ENCODE measurements around the gene FKBP5. TPM values are rescaled to one million over a fixed set of nuclear protein-coding genes. Genes with fewer than 3 reads are reported as not detected.

The FKBP5 gene
- total RNA-seq, 1 donor from 2014 or later, result 6.8 TPM

DNA sequence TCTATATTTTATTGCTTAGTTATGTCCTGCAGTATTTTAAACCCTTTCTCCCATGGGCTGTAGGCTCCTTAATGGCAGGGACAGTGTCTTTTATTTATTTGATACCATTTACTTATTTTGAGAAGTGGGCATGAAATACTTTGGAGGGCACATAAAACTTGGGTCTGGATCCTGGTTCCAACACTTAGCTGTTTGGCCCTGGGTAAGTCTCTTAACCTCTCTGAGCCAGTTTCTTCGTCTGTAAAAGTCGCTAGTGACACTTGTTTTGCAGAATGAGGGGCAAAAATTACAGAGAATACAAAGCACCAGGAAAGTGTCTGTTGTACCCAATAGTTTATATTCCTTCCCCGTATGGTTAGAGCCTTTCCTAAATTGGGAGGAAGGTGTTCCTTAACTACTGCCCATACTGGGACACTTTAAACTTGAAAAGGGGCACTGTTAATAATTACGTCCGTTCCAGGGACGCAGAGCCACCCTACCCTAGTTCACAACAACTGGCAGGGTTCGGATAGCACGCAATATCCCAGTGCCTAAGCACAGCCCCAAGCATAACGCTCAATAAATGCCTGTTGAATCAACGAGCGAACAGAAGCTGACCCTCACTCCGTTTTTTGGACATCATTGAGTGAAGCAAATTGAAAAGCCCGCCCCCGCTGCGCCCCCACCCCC is 42.2 kb upstream of the FKBP5 start:
- H3K9ac ChIP-seq (ENCODE audit: low read depth in 1 of 3, low read length in 3 of 3), result peak overlapping the region in 2 of 3 donors; percentile 47 to 52
- peak overlapping the region; percentile 98 for H3K27ac ChIP-seq (ENCODE audit: low read depth, low read length)
- no peaks in the 10 kb centered on the region for H3K36me3 ChIP-seq (ENCODE audit: control insufficient read depth in 3 of 3, insufficient read depth in 3 of 3, low read length in 3 of 3)
- peak overlapping the region; percentile 60 to 85 (median 65) for H3K4me3 ChIP-seq (ENCODE audit: low read length in 3 of 3)
- no peaks in the 10 kb centered on the region for H3K27me3 ChIP-seq (ENCODE audit: control insufficient read depth in 3 of 3, insufficient read depth in 3 of 3, low read length in 3 of 3)
- H3K4me1 ChIP-seq (ENCODE audit: control insufficient read depth in 3 of 3, insufficient read depth in 3 of 3, low read length in 3 of 3), result peaks cover 59 to 76% (median 59%) of the 10 kb centered on the region in 3 donors
- no peaks in the 10 kb centered on the region for H3K9me3 ChIP-seq (ENCODE audit: control insufficient read depth in 3 of 3, low read length in 3 of 3)

DNA sequence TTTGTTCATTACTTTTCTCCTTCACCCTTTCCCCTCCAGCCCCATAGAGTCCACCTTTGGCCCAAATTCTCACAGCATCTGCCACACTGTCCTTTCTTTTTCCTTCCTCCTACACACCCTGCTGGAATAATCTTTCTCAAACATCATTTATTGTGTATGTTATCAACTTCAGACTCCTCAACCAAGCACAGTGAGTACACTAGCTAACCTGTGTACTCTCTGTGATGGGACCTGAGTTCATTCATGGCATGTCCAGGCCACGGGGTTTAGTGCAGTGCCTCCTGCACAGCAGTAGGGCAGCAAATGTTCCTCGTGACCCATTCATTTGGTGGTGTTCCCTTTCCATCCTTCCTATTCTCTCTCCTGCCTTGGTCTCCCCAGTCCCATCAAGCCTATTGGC is 41.0 kb upstream of the FKBP5 start:
- Histone ChIP-seq H3K4me1 (ENCODE audit: control insufficient read depth in 3 of 3, insufficient read depth in 3 of 3, low read length in 3 of 3) (peaks cover 70 to 77% (median 71%) of the 10 kb centered on the region in 3 donors), H3K4me3 (ENCODE audit: low read length in 3 of 3) (no peak overlapping the region)

DNA sequence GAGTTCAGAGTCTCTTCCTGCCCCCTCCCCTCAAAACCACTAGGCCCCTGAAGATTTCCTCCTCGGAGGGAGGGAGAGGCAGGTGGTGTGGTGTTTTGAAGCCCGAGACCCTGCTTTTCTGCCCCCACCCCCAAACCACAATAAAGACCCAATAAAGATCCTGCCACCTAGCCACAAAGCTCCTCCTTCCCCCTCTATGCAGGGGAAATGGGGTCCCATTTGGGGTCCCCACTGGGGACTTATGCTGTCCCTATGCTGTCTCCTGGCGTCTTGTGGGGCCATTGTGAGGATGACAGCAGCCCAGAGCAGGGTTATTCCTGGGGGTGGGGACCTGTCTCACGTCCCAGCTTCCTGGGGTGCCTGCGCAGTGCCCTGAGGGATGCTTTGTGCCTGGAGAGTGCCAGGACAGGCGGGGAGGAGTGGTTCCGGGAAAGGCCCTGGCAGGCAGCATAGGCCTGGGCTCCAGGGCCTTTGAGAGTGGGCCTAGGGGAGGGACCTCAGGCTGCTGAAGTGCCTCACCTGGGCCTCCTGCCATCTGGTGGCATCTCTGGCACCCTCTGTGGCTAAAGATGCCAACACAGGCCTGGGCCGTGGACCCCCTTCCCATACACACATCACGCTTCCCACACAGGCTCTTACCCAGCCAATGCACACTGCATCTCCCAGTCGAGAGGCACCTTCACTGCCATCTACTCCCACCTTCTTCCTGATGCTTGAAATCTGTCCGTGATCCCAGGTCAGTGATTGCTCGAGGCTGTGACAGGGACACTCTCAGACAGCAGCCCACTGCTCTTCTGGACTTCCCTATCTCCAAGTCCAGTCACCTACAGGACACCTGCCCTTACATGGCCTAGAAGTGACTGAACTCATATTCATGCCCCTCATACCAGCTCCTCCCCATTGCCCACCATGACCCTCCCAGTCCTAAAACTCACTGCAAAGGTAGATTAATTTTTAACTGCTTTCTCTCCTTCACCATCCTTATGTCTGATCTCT is 40.3 kb upstream of the FKBP5 start:
- no peaks in the 10 kb centered on the region for H3K27me3 ChIP-seq (ENCODE audit: control insufficient read depth in 3 of 3, insufficient read depth in 3 of 3, low read length in 3 of 3)
- H3K4me1 ChIP-seq (ENCODE audit: control insufficient read depth in 3 of 3, insufficient read depth in 3 of 3, low read length in 3 of 3), result peaks cover 70 to 85% (median 75%) of the 10 kb centered on the region in 3 donors
- H3K4me3 ChIP-seq (ENCODE audit: low read length in 3 of 3), result peak overlapping the region; percentile 75 to 91 (median 87)

More for the DNA sequence above, 41.0 kb upstream of the FKBP5 start:
- Histone ChIP-seq H3K27ac (ENCODE audit: low read depth, low read length) (peak overlapping the region; percentile 98), H3K9ac (ENCODE audit: low read depth in 1 of 3, low read length in 3 of 3) (peak overlapping the region in 1 of 3 donors; percentile 94), H3K36me3 (ENCODE audit: control insufficient read depth in 3 of 3, insufficient read depth in 3 of 3, low read length in 3 of 3) (no peaks in the 10 kb centered on the region), H3K27me3 (ENCODE audit: control insufficient read depth in 3 of 3, insufficient read depth in 3 of 3, low read length in 3 of 3) (no peaks in the 10 kb centered on the region), H3K9me3 (ENCODE audit: control insufficient read depth in 3 of 3, low read length in 3 of 3) (no peaks in the 10 kb centered on the region)

DNA sequence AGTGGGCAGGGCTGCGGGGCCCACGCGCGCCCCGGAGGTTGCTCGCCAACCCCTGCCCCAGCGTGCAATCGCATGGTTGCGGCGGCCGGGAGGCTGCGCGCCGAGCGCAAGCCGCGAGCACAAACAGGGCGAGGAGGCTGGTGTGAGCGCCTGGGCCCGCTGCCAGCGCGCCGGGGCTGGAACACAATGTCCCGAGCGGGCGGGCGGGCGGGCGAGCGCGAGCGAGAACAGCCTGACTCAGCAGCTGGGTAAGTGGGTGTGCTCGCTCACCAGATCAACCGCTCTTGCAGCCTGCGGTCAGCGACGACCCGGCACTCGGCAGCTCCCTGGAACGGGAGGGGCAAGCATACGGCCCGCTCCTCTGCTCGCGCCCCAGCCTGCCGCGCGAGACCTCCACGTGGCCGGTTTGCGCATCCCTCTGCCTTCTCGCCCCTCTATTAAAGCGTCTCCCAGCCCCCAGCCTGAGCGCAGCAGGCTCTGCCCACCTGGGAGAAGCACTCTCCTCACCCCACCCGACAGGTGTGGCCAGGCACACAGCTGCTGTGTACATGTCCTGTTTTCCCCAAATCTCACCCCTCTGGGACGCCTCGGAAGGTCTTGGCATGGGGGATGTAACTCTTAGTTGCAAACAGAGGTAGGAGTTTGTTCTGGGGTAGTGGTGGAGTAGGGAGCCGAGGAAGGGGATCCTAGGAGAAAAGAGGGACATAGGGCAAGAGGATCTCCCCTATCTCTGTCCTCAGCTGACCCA is 39.4 kb upstream of the FKBP5 start:
- Histone ChIP-seq H3K36me3 (ENCODE audit: control insufficient read depth in 3 of 3, insufficient read depth in 3 of 3, low read length in 3 of 3) (no peaks in the 10 kb centered on the region), H3K9me3 (ENCODE audit: control insufficient read depth in 3 of 3, low read length in 3 of 3) (no peaks in the 10 kb centered on the region), H3K27ac (ENCODE audit: low read depth, low read length) (peak overlapping the region; percentile 98), H3K27me3 (ENCODE audit: control insufficient read depth in 3 of 3, insufficient read depth in 3 of 3, low read length in 3 of 3) (no peaks in the 10 kb centered on the region), H3K9ac (ENCODE audit: low read depth in 1 of 3, low read length in 3 of 3) (peak overlapping the region; percentile 91 to 94 (median 94)), H3K4me1 (ENCODE audit: control insufficient read depth in 3 of 3, insufficient read depth in 3 of 3, low read length in 3 of 3) (peaks cover 66 to 85% (median 70%) of the 10 kb centered on the region in 3 donors), H3K4me3 (ENCODE audit: low read length in 3 of 3) (peak overlapping the region; percentile 75 to 91 (median 87))

More for the DNA sequence above, 40.3 kb upstream of the FKBP5 start:
- peak overlapping the region; percentile 98 for H3K27ac ChIP-seq (ENCODE audit: low read depth, low read length)
- H3K36me3 ChIP-seq (ENCODE audit: control insufficient read depth in 3 of 3, insufficient read depth in 3 of 3, low read length in 3 of 3), result no peaks in the 10 kb centered on the region
- no peaks in the 10 kb centered on the region for H3K9me3 ChIP-seq (ENCODE audit: control insufficient read depth in 3 of 3, low read length in 3 of 3)
- peak overlapping the region; percentile 85 to 94 (median 94) for H3K9ac ChIP-seq (ENCODE audit: low read depth in 1 of 3, low read length in 3 of 3)

- peak overlapping the region; percentile 98 for H3K27ac ChIP-seq (ENCODE audit: low read depth, low read length)
- H3K9ac ChIP-seq (ENCODE audit: low read depth in 1 of 3, low read length in 3 of 3), result peak overlapping the region; percentile 89 to 94 (median 91)
- peak overlapping the region; percentile 72 to 91 (median 87) for H3K4me3 ChIP-seq (ENCODE audit: low read length in 3 of 3)
- no peaks in the 10 kb centered on the region for H3K9me3 ChIP-seq (ENCODE audit: control insufficient read depth in 3 of 3, low read length in 3 of 3)
- peaks cover 63 to 82% (median 67%) of the 10 kb centered on the region in 3 donors for H3K4me1 ChIP-seq (ENCODE audit: control insufficient read depth in 3 of 3, insufficient read depth in 3 of 3, low read length in 3 of 3)
- H3K36me3 ChIP-seq (ENCODE audit: control insufficient read depth in 3 of 3, insufficient read depth in 3 of 3, low read length in 3 of 3), result no peaks in the 10 kb centered on the region
- no peaks in the 10 kb centered on the region for H3K27me3 ChIP-seq (ENCODE audit: control insufficient read depth in 3 of 3, insufficient read depth in 3 of 3, low read length in 3 of 3)
Observed at GRCh38 chr6:35727231-35727934, 38.7 kb upstream of the FKBP5 start.

DNA sequence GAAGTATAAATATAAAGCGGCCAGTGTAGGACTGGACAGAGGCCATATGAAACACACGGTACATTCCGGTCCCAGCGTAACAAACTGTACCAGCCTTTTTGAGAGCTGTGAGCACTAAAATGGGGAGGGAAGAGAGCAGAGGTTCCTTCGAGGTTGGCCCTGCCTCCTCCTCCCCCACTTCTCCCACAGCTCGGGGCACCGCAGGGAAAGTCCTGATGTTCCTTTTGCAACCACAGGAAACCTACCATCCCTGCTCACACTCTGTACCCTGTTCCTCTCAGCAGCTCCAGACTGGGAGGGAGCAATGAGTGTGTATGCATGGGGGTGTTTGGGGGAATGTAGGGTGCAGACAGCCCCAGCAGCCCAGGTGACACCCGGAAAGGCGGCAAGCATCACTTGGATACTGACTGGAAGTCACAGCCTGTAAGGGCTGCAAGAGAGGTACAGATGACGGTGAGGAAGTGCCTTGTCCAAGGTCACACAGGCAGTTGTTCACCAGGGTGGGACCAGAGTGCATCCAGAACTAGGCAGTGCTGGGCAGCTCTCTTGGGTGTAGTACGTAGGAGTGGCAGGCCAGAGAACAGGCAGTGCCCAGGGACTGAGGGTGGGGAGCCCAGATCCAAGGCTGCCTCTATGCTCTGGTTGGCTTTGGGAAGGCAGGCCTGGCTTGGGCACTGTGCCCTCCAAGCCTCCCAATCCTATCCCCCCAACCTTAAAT is 37.2 kb upstream of the FKBP5 start:
- no peaks in the 10 kb centered on the region for H3K36me3 ChIP-seq (ENCODE audit: control insufficient read depth in 3 of 3, insufficient read depth in 3 of 3, low read length in 3 of 3)
- no peaks in the 10 kb centered on the region for H3K9me3 ChIP-seq (ENCODE audit: control insufficient read depth in 3 of 3, low read length in 3 of 3)
- peak overlapping the region; percentile 48 to 56 (median 53) for H3K4me3 ChIP-seq (ENCODE audit: low read length in 3 of 3)
- H3K27me3 ChIP-seq (ENCODE audit: control insufficient read depth in 3 of 3, insufficient read depth in 3 of 3, low read length in 3 of 3), result no peaks in the 10 kb centered on the region
- H3K9ac ChIP-seq (ENCODE audit: low read depth in 1 of 3, low read length in 3 of 3), result peak overlapping the region; percentile 57 to 69 (median 57)
- peaks cover 63 to 82% (median 66%) of the 10 kb centered on the region in 3 donors for H3K4me1 ChIP-seq (ENCODE audit: control insufficient read depth in 3 of 3, insufficient read depth in 3 of 3, low read length in 3 of 3)
- H3K27ac ChIP-seq (ENCODE audit: low read depth, low read length), result peak overlapping the region; percentile 98

DNA sequence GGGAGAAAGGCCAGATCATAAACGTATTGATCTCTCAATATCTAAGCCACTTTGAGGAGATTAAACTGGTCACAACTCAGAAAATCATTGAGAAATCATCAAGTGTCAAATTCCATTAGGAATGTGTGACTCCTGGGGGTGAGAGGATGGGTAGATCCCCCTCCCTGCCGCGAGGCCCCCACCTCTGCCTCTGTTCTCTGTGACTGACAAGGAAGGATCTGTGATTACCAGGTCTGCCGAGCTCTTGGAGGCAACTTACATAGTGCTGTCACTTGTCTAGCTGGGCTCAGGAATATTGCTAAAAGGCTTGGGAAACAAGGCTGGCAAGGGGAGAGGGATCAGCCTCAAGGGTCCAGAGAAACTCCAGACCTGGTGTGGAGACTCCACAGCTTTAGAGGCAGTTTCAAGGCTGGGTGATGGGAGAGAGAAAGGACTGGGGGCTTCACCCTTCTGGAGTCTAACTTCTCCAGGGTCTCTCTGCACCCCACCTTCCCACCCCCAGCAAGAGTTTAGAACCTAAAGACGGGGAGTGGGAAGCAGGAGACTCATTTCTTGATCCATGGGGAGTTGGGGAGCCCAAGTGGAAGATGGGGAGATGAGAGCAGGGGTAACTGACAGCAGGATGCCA is 36.5 kb upstream of the FKBP5 start:
- peak overlapping the region; percentile 98 for H3K27ac ChIP-seq (ENCODE audit: low read depth, low read length)
- no peaks in the 10 kb centered on the region for H3K9me3 ChIP-seq (ENCODE audit: control insufficient read depth in 3 of 3, low read length in 3 of 3)
- H3K27me3 ChIP-seq (ENCODE audit: control insufficient read depth in 3 of 3, insufficient read depth in 3 of 3, low read length in 3 of 3), result no peaks in the 10 kb centered on the region
- peak overlapping the region in 1 of 3 donors; percentile 53 for H3K4me3 ChIP-seq (ENCODE audit: low read length in 3 of 3)
- H3K4me1 ChIP-seq (ENCODE audit: control insufficient read depth in 3 of 3, insufficient read depth in 3 of 3, low read length in 3 of 3), result peaks cover 65 to 82% (median 71%) of the 10 kb centered on the region in 3 donors
- no peaks in the 10 kb centered on the region for H3K36me3 ChIP-seq (ENCODE audit: control insufficient read depth in 3 of 3, insufficient read depth in 3 of 3, low read length in 3 of 3)
- H3K9ac ChIP-seq (ENCODE audit: low read depth in 1 of 3, low read length in 3 of 3), result peak overlapping the region; percentile 57 to 69 (median 57)

DNA sequence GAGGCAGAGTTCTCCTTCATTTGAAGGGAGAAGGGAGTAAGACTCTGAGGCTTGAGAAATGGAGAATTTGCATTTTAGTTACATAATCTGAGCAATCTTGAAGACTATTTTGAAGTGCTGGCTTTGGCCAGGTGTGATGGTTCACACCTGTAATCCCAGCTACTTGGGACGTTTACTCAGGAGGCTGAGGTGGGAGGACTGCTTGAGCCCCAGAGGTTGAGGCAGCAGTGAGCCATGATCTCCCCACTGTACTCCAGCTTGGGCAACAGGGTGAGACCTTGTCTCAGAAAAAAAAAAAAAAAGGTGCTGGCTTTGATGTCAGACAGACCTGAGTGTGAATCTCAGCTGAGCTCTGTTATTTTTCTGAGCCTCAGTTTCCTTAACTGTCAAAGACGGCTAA is 35.8 kb upstream of the FKBP5 start:
- peaks cover 68 to 85% (median 74%) of the 10 kb centered on the region in 3 donors for H3K4me1 ChIP-seq (ENCODE audit: control insufficient read depth in 3 of 3, insufficient read depth in 3 of 3, low read length in 3 of 3)
- no peak overlapping the region for H3K9ac ChIP-seq (ENCODE audit: low read depth in 1 of 3, low read length in 3 of 3)
- no peaks in the 10 kb centered on the region for H3K36me3 ChIP-seq (ENCODE audit: control insufficient read depth in 3 of 3, insufficient read depth in 3 of 3, low read length in 3 of 3)
- H3K9me3 ChIP-seq (ENCODE audit: control insufficient read depth in 3 of 3, low read length in 3 of 3), result no peaks in the 10 kb centered on the region
- H3K27me3 ChIP-seq (ENCODE audit: control insufficient read depth in 3 of 3, insufficient read depth in 3 of 3, low read length in 3 of 3), result no peaks in the 10 kb centered on the region
- H3K27ac ChIP-seq (ENCODE audit: low read depth, low read length), result no peak overlapping the region
- H3K4me3 ChIP-seq (ENCODE audit: low read length in 3 of 3), result no peak overlapping the region

Data from skeletal muscle tissue (tissue), 4 donors.